ENCODE results near the gene R3HCC1L.

R3HCC1L gene

DNA sequence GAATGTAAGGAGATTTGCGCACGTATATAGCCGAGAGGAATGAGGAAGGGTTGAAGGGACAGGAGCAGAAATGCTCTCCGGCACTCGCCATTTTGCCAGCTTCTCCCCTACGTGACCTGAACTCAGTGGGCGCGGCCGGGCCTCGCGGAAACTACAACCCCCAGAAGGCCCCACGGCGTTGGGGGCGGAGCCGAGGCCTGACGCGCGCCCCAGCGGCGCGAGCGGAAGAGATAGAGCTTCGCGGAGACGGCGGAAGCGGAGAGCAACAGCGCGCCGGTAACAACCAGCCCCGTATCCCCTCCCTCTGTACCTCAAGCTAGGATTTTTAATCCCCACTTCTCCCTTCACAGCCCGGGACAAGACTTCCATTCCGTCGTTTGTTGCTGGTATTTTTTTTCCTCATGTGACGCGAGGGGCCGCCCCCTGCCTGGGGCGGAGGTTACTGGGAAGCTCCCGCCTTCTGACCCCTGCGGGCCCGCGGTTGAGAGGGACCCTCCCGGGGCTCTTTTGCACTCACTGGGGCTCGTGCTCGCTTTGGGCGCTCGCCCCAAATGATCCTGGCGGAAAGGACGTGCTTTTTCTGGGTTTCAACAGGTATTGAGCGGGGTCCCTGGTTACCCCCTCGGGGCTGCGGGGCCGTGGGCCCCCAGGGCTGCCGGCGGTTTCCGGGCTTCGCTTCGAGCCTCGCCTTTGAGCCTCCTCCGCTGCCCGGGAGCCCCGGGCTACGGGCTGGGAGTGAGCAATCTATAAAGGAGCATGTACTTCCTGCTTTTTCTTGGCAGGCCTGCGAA lies at the start of gene R3HCC1L:
Gene R3HCC1L (plus strand): TSS at position 227 of the 791 bp plus-strand sequence. CDS start 73,458 bp downstream, outside the sequence.
- DNase-seq = peak; percentile 87 to 95

DNA sequence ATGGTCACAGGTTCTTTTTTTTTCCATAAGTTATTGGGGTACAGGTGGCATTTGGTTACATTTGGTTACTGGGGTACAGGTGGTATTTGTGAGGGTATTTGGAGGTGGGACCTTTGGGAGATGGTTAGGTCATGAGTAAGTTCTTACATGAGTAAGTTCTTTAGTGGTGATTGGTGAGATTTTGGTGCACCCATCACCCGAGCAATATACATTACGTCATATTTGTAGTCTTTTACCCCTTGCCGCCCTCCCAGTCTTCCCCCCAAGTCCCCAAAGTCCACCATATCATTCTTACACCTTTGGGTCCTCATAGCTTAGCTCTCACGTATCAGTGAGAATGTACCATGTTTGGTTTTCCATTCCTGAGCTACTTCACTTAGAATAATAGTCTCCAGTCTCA lies 49.2 kb upstream of the R3HCC1L start:
- no peak for DNase-seq

DNA sequence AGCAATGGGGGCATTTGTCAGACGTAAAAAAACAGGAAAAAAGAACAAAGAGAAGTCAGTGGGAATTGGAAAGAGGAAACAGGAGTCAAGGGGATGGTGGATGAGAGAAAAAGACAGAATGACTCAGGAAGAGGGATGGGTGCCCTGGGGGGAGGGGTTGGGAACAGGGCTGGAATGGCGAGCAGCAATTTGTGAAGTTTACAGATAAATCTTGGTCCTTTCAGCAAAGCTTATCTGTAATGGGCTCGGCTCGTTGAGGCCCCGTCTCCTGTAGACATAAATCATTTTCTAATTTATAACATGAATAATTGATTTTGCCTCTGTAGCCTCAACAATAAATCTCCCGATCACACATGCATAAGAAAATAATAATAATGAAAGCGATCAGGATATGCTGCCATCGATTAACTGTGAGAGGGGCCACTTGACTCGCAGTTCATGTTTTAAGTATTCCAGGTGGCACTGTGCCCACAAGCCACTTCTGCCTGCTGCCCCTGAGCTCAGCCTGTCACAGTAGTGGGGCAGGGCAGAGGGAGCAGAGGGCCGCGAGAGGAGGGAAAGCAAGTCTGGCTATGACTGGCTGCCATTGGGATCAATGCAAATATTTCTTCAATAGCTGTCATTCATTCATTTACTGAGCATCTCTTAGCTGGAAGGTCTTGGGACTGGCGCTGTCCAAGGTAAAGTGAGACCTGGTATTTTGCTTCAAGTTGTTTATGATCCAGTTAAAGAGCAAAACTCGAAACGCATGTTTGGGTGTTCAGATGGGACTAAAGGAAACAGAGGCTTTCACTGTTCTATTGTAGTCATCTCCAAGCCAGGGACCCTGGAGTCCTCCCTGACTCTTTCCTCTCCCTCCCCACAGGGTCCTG lies 47.4 kb upstream of the R3HCC1L start:
- DNase-seq = no peak

DNA sequence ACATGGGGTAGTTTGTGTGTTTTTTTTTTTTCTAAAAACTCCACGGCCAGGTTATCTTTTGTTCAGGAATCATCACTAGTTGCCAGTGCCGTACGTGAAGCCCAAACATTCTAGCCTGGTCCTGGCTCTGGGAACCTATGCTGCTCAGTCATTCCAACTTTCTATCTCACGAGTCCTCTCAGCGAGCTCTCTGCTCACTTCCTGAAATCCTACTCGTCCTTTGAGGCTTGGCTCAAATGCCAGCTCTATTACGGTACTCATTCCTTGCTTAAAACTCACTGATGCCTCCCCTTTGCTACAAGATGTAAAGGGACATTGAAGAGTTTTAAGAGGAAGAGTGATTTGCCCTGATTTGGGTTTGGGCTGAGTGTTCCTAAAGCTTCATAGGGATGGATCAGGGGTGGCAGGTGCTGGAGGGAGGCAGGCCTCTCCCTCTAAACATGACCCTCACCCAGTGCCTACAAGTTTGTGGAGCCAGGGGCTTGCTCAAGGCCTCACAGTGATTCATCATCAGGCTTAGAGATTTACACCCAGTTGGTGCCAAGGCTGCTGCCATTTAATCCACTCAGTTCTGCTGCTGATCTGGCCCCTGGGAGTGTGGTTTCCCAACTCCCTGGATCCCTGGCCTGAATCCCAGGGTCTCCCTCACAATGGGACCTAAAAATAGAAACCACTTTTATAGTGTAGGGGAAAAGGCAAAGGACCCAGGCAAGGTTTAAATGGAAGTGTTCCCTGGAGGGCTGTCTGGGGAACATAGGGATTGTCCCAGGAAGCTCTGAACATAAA lies 46.1 kb upstream of the R3HCC1L start:
- no peak for DNase-seq

DNA sequence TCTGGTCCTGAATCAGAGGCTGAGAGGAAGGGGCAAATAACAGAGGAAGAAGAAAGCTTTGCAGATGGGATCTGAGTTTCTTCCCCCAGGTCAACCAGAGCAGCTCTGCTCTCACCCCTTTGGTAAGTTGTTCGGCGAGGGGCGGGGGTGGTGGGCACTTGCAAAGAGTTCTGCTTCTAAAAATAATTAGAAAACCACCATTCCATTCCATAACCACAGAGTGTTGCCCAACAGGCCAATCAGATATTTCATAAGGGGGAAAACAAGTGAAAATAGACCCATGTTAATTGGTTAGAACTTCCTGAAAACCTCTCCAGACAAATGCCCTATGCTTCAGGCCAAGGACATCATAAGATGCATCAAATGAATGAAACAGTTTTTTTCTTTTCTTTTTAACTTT lies 43.6 kb upstream of the R3HCC1L start:
- DNase-seq = peak; percentile 12 to 41

DNA sequence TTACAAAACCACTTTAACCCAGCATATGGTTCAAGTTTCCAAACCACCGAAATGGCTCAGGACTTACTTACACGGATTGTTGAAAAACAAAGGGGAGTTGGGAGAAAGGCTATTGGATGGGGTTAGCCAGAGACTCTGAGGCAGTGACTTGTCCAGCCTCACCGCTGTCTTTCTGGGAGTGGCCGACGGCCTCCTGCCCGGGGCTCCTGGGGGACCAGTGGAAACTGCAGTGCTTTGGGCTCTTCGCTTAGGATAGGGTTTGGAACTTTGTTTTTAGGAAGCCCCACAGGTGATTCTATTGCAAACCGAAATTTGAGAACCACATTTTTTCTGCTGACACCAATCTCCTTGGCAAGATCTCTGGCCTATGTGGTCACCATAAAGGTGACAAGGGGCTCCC lies 38.1 kb upstream of the R3HCC1L start:
- DNase-seq = no peak

DNA sequence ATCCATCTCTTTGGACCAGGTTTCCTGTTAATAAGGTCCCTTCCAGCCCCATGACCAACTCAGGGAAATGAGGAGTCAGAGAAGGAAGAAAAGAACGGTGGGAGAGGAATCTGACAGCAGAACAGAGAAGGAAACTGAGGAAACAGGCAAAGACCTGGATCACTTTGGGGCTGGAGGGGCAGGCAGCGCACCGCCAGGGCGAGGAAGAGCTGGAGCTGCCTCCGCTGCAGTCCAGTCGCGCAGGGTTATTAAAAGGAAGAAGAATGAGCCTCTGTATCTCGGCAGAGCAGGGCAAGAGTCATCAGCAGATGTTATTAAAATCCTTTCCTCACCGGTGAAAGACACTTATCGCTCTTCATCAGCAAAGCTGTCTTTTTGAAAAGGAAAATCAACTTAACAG lies 37.7 kb upstream of the R3HCC1L start:
- no peak for DNase-seq

DNA sequence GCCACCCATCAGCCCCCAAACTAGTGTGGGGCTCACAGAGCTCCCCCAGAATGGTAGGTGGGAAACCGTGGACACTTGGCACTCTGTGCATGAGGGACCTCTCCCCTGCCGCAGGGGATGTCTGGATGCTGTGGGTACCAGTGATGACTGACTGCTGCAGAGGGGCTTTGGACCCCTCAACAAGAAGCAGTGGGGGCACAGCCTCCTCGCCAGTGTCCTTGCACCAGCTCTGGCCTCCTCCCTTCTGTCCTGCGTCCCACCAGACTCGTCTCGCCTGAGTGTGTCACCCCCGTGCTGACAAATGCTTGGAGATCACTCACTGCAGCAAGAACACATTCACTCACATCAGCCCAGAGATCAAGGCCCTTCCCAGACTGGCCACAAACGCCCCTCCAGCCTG lies 37.3 kb upstream of the R3HCC1L start:
- DNase-seq = no peak

DNA sequence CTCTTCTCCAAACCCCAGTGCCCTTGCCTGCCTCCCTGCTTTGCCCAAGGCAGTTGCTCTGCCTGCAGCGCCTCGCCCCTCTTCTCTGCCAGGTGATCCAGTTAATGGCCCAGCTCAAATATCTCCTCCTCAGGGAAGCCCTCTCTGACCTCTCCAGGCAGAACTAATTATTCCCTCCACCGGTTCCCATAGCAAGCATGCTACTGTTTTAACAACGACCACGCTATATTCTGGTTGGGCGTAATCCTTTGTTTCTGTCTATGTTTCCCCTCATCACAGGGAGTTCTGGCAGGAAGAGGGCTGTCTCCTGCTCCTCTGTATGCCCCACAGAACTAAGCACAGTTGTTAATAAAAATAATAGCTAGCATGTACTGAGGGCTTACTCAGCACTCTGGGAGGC lies 36.8 kb upstream of the R3HCC1L start:
- no peak for DNase-seq

DNA sequence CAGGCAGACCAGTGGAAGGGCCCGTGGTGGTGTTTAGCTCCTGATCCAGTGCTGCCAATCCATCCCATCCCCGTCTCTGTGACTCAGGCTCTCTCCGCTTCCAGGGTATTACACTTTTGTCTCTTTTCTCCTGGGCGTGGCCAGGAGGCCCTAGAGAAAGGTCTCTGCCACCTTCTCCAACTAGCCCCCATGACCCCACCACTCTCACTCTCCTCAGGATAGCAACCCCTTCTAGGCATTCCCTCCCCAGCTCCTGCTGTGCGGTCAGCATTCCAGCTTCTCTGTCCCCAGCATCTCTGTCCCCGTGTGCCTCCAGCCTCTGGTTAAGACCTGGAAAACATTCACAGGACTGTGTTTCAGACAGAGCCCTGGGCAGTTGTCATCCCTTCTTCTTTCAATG lies 36.2 kb upstream of the R3HCC1L start:
- DNase-seq = no peak

DNA sequence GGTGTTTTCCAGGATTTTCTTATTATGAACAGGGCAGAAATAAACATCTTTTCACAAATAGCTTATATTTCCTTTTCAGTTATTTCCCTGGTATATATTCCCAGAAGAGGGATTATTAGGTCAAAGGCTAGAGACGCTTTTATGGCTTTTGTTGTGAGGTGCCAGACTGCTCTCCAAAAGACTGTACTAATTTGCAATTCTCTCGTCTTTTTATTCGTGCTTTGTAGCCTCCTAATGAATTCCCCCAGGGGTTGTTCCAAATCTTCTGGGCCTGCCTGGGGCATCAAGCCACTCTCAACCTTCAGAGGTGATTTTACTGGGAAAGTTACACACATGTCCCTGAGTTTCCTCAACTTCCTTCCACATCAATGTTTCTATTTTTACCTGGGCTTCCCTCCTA lies 34.0 kb upstream of the R3HCC1L start:
- no peak for DNase-seq

DNA sequence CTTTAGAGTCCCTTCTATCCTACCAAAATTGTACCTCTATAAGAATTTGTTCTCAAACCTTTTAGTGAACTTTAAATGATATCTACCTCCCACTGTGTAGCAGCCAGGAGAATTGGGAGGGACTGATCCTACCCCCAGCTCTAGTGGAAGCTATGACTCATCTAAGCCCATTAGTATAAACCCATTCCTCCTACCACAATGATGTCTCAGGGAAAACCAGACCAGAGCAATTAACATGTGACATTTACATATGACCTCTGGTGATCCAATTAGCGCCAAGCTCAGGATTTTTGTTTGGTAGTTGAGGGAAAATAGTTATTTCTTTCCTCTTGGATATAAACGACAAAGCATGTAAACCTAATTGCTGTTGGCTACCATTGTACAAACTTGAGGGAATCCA lies 33.1 kb upstream of the R3HCC1L start:
- DNase-seq = no peak

DNA sequence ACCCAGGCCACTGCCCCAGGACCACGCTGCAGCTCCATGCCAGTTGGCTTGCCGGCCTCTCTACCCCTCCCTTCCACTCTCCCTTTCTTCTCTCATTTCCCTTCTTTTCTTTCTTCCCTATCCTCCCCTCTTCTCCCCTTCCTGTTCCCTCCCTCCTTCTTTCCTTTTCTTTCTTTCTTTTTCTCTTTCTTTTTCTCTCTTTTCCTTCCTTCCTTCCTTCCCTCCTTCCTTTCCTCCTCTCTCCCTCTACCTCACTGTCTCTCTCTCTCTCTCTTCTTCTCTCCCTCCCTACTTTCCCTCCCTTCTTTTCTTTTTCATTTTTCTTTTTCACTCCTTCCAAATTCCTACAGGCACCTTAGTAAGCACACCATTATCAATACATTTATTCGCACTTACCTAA lies 30.3 kb upstream of the R3HCC1L start:
- no peak for DNase-seq

DNA sequence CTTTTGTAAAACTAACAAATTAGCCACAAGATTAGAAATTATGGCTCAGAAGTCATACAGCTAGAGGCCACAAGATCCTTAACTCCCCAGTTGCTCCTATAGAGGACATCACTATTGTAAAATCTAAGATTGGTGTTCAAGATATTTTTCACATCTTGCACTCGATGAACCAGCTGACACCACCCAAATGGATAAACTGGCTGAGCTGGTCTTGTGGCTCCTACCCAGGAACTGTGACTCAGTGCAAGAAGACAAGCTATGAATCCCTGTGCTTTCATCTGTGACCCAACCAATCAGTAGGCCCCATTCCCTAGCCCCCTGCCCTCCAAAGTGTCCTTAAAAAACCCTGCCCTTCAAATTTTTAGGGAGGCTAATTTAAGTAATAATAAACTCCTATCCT lies 27.9 kb upstream of the R3HCC1L start:
- DNase-seq = no peak

DNA sequence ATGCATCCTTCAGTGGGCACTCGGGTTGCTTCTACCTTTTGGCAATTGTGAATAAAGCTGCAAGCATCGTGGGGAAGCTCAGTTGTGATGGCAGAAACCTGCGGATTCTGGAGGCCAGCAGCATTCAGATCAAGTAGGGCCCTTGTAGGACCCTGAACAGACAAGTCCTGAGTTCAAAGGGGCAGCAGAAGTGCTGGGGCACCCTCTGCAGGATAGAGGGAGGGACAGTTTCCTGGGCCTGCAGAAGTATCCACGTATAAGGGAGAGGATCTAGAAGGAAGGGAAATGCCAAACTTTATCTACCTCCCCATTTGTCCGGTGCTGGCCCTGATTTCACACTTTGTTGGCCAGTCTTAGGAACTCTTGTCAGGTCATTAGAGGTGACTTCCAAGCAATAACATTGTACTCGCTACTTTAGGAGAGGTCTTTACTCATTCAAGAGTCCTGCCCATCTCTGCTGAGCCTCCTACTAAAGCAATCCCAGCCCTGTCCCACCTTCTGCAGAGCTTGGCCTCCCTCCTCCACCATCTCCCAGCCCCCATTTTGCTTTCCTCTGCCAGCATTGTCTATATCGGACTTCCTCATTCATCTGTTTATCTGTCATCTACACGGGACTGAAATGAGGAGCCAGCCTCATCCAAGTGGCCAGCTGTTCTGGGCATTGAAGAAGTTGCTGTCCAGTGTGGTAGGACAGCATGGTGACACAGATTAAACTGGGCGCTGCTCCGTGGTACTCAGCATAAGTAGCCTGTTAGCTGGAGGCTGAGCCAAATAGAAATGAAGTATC lies 26.6 kb upstream of the R3HCC1L start:
- DNase-seq = no peak

DNA sequence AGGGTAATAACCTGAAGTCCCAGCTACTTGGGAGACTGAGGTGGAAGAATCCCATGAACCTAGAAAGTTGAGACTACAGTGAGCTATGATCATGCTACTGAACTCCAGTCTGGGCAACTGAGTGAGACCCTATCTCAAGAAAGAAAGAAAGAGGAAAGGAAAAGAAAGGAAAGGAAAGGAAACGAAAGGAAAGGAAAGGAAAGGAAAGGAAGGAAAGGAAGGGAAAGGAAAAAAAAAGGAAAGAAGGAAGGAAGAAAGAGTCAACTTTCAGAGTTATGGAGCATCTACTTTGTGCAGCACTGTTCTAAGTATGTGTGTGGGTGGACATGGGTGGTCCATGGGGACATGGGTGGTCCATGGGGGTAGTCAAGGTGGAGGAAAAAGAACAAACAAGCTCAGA lies 24.1 kb upstream of the R3HCC1L start:
- DNase-seq = no peak

DNA sequence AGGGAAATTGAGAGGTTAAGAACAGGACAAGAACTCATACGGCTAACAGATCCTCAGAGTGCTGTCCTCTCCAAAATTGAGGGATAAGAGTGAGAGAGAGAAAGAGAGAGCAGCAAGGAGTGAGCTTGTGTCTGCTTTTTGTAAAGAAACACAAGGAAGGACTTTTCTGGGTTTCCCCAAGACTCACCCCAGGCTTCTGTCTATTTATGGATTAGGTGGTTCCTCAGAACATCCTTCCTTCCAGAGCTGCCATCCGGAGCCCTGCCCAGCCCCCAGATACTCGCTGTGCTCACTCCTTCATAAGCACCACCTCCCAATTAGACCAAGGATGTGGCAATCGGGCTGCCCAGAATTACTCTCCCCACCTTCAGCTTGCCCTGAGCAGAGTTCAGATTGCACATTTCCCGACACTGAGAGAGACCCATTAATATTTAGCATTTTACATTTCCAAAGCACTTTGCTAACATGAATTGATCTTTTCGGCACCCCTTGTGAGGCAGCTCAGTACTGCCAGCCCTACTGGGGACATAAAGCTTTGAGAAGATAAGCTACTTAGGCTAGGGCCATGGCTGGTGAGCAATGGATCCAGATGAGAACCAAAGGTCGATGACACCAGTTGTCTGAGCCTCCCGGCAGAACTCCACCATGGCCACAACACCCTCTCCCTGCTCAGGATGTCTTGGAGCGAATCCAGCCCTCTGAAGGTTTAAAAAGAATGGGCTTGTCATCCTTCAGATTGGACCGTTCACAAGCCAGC lies 19.2 kb upstream of the R3HCC1L start:
- no peak for DNase-seq

DNA sequence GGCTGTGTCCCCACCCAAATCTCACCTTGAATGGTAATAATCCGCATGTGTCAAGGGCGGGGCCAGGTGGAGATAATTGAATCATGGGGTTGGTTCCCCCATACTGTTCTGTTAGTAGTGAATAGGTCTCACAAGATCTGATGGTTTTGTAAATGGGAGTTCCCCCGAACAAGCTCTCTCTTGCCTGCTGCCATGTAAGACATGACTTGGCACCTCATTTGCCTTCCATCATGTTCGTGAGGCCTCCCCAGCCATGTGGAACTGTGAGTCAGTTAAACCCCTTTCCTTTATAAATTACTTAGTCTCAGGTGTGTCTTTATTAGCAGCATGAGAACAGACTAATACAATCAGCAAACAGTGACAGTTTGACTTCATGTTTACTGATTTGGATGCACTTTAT lies 14.6 kb upstream of the R3HCC1L start:
- no peak for DNase-seq

DNA sequence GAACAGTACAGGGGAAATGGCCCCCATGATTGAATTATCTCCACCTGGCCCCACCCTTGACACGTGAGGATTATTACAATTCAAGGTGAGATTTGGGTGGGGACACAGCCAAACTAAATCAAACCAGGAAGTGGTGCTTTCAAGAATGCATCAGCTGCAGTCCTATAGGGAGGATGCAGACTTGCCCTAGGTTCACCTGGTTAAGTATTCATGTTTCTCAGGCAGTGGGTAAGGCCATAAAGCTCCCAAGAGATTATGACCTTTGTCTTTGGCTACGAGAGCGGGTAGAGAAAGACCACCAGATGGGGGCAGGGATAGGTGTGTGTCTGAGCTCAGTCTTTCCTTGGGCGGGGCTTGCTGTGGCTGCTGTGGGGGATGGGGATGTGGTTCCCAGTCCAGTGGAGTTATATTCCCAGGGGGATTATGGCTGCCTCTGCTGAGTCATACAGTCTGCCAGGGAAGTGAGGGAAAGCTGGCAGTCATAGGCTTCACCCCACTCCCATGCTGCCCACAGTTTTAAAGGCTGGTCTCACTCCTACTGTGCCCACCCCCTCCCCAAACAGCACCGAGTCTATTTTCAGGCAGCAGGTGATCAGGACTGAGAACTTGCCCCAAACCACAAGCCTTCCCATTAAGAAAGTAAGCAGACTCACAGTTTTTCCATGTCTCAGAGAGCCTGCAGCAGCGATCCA lies 8.4 kb upstream of the R3HCC1L start:
- no peak for DNase-seq

DNA sequence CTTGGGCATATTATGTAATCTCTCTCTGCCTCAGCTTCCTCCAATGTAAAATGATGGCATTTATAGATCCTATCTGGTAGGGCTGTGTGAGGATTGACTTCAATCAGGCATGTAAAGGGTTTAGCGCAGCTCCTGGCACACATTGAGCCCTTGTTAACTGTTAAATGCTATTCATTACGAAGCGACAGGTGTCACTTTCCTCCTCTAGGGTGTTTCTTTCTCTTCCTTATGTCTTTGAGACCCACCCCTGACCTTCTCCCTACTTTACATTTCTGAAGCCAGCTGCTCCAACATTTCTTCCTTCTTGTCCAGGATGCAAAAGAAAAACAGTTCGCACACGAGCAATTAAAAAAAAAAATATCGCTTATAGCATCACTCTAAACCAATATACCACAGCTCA lies 5.7 kb upstream of the R3HCC1L start:
- no peak for DNase-seq

DNA sequence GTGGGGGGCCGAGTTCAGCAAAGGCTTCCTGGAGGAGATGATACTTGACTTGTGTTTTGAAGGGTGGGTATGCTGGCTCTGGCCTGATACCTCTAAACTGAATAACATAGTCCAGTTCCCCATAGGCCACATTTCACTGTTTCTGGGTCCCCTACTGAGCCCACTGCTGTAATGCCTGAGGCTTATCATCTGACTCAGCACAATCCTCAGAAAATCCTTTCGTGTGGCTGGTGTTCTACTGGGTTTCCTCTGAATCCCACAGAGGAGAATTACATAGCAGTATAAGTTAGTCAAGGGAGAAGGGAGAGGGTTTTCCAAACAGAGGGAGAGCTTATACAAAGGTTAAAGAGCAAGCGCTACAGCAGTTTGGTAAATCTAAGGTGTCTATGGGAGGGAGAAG lies 2.8 kb upstream of the R3HCC1L start:
- DNase-seq = no peak

Data from inflammatory macrophage treated with lipopolysaccharide for 1 hour (primary cell).